HEK293T (cell line): ENCODE measurements around the gene MED27.

Source experiments
- ARNT ChIP-seq: fragments of 450-650 bp; IDR thresholded peaks from 2 replicates; pipeline ENCODE4 v1.6.1; 2017; ENCODE audit warnings: mild to moderate bottlenecking
- BHLHE40 ChIP-seq: fragments of 450-650 bp; IDR thresholded peaks from 2 replicates; pipeline ENCODE4 v1.6.1; 2016; ENCODE audit warnings: mild to moderate bottlenecking, moderate library complexity, borderline replicate concordance
- FOXK2 ChIP-seq: fragments of 450-650 bp; IDR thresholded peaks from 2 replicates; pipeline ENCODE4 v1.6.1; 2016; ENCODE audit warnings: mild to moderate bottlenecking
- FOXM1 ChIP-seq: fragments of 450-650 bp; IDR thresholded peaks from 2 replicates; pipeline ENCODE4 v1.6.1; 2017; ENCODE audit warnings: mild to moderate bottlenecking, borderline replicate concordance
- SP1 ChIP-seq: fragments of 450-650 bp; IDR thresholded peaks from 2 replicates; pipeline ENCODE4 v1.6.1; 2017
- TF ChIP-seq, protein P1 (sequence below): fragments of 450-650 bp; IDR thresholded peaks from 2 replicates; pipeline ENCODE4 v1.6.1; 2016

DNA sequence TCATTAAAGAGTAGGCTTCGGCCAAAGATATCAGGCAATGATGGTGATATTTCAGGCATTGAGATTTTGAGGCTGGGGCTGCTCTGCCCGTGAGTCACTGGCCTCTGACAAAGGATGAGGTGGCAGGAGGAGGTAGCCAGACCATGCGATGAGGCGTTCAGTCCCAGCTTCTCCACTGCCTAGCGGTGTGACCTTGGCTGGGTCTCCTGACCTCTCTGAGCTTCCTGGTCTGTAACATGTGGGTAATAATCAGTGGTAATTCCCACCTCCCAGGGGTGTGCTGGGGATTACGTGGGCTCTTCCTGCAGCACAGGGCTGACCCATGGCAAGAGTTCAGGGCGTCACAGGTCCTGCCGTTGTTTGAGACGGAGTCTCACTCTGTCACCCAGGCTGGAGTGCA is 266.6 kb downstream of the MED27 start:
- TF ChIP-seq, protein P1, sequence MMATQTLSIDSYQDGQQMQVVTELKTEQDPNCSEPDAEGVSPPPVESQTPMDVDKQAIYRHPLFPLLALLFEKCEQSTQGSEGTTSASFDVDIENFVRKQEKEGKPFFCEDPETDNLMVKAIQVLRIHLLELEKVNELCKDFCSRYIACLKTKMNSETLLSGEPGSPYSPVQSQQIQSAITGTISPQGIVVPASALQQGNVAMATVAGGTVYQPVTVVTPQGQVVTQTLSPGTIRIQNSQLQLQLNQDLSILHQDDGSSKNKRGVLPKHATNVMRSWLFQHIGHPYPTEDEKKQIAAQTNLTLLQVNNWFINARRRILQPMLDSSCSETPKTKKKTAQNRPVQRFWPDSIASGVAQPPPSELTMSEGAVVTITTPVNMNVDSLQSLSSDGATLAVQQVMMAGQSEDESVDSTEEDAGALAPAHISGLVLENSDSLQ = no peak
- no peak for TF ChIP-seq FOXK2
- no peak for TF ChIP-seq SP1
- no peak for TF ChIP-seq BHLHE40
- no peak for TF ChIP-seq FOXM1
- no peak for TF ChIP-seq ARNT
